ENCODE measurements around the gene CCDC47. TPM values are rescaled to one million over a fixed set of nuclear protein-coding genes. Genes with fewer than 3 reads are reported as not detected.
A peak's percentile ranks its signal among the peaks of the same experiment; 100 is the strongest.

The CCDC47 gene
- total and polyA plus RNA-seq, 2 of the 13 experiments (the other 11 are each of a cell fraction or from before 2014, with no cell fraction given): 59.3 to 99.5 TPM

DNA sequence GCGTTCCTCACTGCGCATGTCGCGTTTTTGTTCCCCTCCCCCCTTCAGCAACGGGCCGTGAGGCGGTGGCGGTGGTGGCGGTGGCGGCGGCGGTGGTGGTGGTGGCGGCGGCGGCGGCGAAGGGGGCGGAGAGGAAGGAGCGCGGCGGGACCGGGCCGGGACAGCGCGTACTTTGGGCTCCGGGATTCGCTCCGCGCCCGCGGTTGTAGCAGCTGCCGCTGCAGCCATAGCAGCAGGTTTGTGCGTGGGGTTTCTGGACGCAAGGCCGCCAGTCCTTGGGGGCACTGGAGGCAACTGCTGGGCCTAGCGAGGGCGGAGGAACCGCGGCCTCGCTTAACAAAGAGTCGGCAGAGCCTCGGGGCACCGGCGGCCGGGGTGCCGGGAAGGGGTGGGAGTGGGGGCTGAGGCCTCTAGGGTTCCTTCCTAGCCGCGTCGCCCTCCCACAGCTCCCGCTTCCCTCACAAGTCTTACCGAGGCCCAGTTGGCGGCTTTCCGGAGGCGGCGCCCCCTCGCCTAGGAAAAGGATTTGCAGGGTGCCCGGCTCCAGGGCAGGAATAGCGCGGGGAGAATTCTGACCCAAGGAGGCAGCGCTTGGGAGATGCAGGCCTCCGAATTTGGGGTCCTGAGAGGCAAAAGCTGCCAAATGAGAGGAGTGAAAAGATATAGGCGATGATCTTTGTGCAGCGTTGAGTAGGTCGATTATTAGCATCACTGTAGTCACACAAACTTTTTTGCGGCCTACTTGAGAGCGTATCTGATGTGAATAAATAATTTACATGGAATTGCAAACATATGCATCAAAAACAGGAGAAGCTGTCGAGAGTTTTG is 958 bp upstream of the CCDC47 start, which contains the start of gene DDX42 (continued):
- TF ChIP-seq, protein P1, sequence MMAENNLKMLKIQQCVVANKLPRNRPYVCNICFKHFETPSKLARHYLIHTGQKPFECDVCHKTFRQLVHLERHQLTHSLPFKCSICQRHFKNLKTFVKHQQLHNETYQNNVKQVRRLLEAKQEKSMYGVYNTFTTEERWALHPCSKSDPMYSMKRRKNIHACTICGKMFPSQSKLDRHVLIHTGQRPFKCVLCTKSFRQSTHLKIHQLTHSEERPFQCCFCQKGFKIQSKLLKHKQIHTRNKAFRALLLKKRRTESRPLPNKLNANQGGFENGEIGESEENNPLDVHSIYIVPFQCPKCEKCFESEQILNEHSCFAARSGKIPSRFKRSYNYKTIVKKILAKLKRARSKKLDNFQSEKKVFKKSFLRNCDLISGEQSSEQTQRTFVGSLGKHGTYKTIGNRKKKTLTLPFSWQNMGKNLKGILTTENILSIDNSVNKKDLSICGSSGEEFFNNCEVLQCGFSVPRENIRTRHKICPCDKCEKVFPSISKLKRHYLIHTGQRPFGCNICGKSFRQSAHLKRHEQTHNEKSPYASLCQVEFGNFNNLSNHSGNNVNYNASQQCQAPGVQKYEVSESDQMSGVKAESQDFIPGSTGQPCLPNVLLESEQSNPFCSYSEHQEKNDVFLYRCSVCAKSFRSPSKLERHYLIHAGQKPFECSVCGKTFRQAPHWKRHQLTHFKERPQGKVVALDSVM (CRISPR knock-in tag; IDR thresholded peaks at IDR 0.05): no peak
- TF ChIP-seq ZNF749 (CRISPR knock-in tag; IDR thresholded peaks at IDR 0.05; ENCODE audit: borderline replicate concordance) (peak; percentile 89), ZNF337 (CRISPR knock-in tag; IDR thresholded peaks at IDR 0.05; ENCODE audit: borderline replicate concordance, low read depth) (no peak; the same call in 1 of the 2 replicates), ZNF556 (CRISPR knock-in tag; IDR thresholded peaks at IDR 0.05; ENCODE audit: borderline replicate concordance) (0 out of 2 replicates have a peak, but pooled peaks have one; percentile 33), ZNF343 (CRISPR knock-in tag; IDR thresholded peaks at IDR 0.05) (0 out of 2 replicates have a peak, but pooled peaks have one; percentile 80), KDM3A (CRISPR knock-in tag; IDR thresholded peaks at IDR 0.05; ENCODE audit: low read depth) (no peak), ZNF678 (CRISPR knock-in tag; IDR thresholded peaks at IDR 0.05) (no peak; the same call in 1 of the 2 replicates), GATA4 (IDR thresholded peaks at IDR 0.05; ENCODE audit: borderline replicate concordance, low read depth) (no peak), ZSCAN21 (CRISPR knock-in tag; IDR thresholded peaks at IDR 0.05; ENCODE audit: borderline replicate concordance) (0 out of 2 replicates have a peak, but pooled peaks have one; percentile 10), NBN (conservative IDR thresholded peaks at IDR 0.05) (no peak), MTF1 (CRISPR knock-in tag; IDR thresholded peaks at IDR 0.05) (peak; percentile 65; the same call in 1 of the 2 replicates), FOXC1 (CRISPR knock-in tag; IDR thresholded peaks at IDR 0.05; ENCODE audit: borderline replicate concordance) (no peak), KLF11 (CRISPR knock-in tag; IDR thresholded peaks at IDR 0.05) (no peak), MBNL3 (CRISPR knock-in tag; conservative IDR thresholded peaks at IDR 0.05) (no peak), ZNF589 (CRISPR knock-in tag; conservative IDR thresholded peaks at IDR 0.05) (peak; percentile 45; the same call in 1 of the 2 replicates), ZNF17 (CRISPR knock-in tag; IDR thresholded peaks at IDR 0.05) (no peak), ZNF607 (CRISPR knock-in tag; IDR thresholded peaks at IDR 0.05; ENCODE audit: borderline replicate concordance) (no peak)
- TF ChIP-seq, protein P2, sequence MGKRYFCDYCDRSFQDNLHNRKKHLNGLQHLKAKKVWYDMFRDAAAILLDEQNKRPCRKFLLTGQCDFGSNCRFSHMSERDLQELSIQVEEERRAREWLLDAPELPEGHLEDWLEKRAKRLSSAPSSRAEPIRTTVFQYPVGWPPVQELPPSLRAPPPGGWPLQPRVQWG (CRISPR knock-in tag; IDR thresholded peaks at IDR 0.05; ENCODE audit: borderline replicate concordance, low read depth): no peak
- TF ChIP-seq, protein P3, sequence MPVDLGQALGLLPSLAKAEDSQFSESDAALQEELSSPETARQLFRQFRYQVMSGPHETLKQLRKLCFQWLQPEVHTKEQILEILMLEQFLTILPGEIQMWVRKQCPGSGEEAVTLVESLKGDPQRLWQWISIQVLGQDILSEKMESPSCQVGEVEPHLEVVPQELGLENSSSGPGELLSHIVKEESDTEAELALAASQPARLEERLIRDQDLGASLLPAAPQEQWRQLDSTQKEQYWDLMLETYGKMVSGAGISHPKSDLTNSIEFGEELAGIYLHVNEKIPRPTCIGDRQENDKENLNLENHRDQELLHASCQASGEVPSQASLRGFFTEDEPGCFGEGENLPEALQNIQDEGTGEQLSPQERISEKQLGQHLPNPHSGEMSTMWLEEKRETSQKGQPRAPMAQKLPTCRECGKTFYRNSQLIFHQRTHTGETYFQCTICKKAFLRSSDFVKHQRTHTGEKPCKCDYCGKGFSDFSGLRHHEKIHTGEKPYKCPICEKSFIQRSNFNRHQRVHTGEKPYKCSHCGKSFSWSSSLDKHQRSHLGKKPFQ (CRISPR knock-in tag; IDR thresholded peaks at IDR 0.05; ENCODE audit: insufficient replicate concordance): peak; percentile 77
- TF ChIP-seq, protein P4, sequence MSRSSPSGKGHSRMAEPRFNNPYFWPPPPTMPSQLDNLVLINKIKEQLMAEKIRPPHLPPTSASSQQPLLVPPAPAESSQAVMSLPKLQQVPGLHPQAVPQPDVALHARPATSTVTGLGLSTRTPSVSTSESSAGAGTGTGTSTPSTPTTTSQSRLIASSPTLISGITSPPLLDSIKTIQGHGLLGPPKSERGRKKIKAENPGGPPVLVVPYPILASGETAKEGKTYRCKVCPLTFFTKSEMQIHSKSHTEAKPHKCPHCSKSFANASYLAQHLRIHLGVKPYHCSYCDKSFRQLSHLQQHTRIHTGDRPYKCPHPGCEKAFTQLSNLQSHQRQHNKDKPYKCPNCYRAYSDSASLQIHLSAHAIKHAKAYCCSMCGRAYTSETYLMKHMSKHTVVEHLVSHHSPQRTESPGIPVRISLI (CRISPR knock-in tag; IDR thresholded peaks at IDR 0.05; ENCODE audit: borderline replicate concordance): no peak
- TF ChIP-seq, protein P5, sequence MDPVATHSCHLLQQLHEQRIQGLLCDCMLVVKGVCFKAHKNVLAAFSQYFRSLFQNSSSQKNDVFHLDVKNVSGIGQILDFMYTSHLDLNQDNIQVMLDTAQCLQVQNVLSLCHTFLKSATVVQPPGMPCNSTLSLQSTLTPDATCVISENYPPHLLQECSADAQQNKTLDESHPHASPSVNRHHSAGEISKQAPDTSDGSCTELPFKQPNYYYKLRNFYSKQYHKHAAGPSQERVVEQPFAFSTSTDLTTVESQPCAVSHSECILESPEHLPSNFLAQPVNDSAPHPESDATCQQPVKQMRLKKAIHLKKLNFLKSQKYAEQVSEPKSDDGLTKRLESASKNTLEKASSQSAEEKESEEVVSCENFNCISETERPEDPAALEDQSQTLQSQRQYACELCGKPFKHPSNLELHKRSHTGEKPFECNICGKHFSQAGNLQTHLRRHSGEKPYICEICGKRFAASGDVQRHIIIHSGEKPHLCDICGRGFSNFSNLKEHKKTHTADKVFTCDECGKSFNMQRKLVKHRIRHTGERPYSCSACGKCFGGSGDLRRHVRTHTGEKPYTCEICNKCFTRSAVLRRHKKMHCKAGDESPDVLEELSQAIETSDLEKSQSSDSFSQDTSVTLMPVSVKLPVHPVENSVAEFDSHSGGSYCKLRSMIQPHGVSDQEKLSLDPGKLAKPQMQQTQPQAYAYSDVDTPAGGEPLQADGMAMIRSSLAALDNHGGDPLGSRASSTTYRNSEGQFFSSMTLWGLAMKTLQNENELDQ (CRISPR knock-in tag; IDR thresholded peaks at IDR 0.05; ENCODE audit: borderline replicate concordance): no peak
